Body of pancreas (tissue), 4 donors: ENCODE data around the gene GPBP1. TPM values are rescaled to one million over a fixed set of nuclear protein-coding genes. Genes with fewer than 3 reads are reported as not detected.

Source experiments
- ATAC-seq: fragments of 150-250 bp; one replicate; pipeline ENCODE4 v1.9.1; 2016
- DNase-seq, 4 donors: peaks; one replicate each; pipeline ENCODE4 v3.0.0-alpha.2; 2019
- H3K27ac ChIP-seq, 4 donors: fragments of 200-600 bp; sonication (generic); 1 replicate in 3 of 4; 2 replicates in 1 of 4; pipeline versions ENCODE4 v1.5.1 to v1.6.1; 2016 to 2019; ENCODE audit warnings: mild to moderate bottlenecking in 1 of 4, mixed read lengths in 1 of 4, moderate library complexity in 1 of 4
- H3K27me3 ChIP-seq, 2 donors: fragments of 200-600 bp; sonication (generic); one replicate each; pipeline ENCODE4 v1.6.0; 2016; ENCODE audit warnings: mild to moderate bottlenecking in 1 of 2
- H3K36me3 ChIP-seq, 2 donors: fragments of 200-600 bp; sonication (generic); replicated peaks in 1 of 2; 2 replicates each; pipeline ENCODE4 v1.5.1; 2016; ENCODE audit warnings: low read depth in 2 of 2; ENCODE audit not compliant: insufficient read depth in 1 of 2
- H3K4me1 ChIP-seq: fragments of 200-600 bp; sonication (generic); one replicate; pipeline ENCODE4 v1.6.0; 2016
- H3K4me3 ChIP-seq, 2 donors: fragments of 200-600 bp; sonication (generic); 1 replicate in 1 of 2; 2 replicates in 1 of 2; pipeline ENCODE4 v1.5.1; 2016 to 2019
- H3K9me3 ChIP-seq, 3 donors: fragments of 200-600 bp; sonication (generic); 1 replicate in 2 of 3; 2 replicates in 1 of 3; pipeline ENCODE4 v1.5.1; 2016
- POLR2A ChIP-seq, 3 donors: fragments of 450-650 bp; IDR thresholded peaks; one replicate each; pipeline ENCODE4 v1.6.1; 2016; ENCODE audit warnings: antibody characterized with exemption in 3 of 3, mild to moderate bottlenecking in 2 of 3
- WGBS, 2 donors: methylation state at CpG; one replicate each; pipeline ENCODE4 v1.1.5; 2017; 5-methylcytosine and 5-hydroxymethylcytosine counted together
- intact Hi-C: fragments of 100-400 bp; cut with DNase I; formaldehyde crosslinking; loops from one replicate; pipeline ENCODE4 v1.15.1; 2023
- small RNA-seq: library from RNA; depleted of rRNA; stranded (forward); fragments of <200 nt; gene quantifications from one replicate; pipeline ENCODE3, GENCODE V24; 2016
- total RNA-seq, 2 donors: library from RNA; depleted of rRNA; stranded (reverse); fragments of >200 nt; gene quantifications; one replicate each; pipeline ENCODE4 v1.1.0, GENCODE V29; 2016
- TF ChIP-seq, protein P1 (sequence below), 7 experiments: fragments of 450-650 bp in 4 of 7; fragments of 200-600 bp in 3 of 7; sonication (generic) in 3 of 7; IDR thresholded peaks; one replicate each; pipeline ENCODE4 v1.5.1; 2016 to 2019; ENCODE audit warnings: antibody characterized with exemption in 7 of 7

GPBP1 gene
- total RNA-seq, 2 donors from 2014 or later = 53.2 to 67.2 TPM

DNA sequence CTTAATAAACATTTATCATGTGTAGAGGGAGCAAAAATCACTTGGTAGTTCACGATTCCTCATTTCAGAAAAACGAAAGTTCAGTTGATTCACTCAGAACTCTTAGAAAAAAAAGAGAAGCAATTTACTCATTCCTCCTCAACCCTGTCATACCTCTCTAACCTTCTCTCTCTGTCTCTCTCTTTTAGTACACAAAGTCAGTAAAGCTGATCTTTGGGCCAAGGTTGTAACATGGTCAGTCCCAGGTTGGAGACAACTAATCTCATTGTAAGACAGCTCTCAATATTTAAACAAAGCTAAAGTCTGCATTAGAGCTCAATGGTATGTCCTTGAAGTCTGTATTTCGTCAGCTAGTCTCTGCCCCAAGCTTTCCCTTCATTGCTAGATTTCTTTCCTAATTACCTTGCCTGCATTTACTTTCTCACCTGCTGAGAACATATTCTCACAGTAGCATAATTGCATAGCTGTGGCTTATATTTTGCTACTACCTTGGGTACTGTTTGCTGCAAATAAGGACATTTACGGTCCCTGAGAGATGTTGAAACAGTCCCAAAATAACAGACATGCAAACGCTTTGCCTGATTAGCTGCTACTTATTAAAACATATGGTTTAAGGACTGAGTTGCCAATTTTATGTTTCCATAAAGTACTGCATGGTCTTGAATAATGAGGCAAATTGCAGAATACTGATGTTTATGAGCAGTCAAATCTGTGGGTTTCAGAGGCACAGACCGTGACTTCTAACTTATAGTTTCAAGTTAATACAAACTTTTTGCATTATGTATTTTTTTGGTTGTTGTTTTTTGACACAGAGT is 138.3 kb downstream of the GPBP1 start:
- ATAC-seq (no peak), DNase-seq (no peak)
- Histone ChIP-seq H3K27me3 (no peaks in the 10 kb centered on the region), H3K36me3 (no peaks in the 10 kb centered on the region), H3K4me3 (no peak overlapping the region), H3K9me3 (no peaks in the 10 kb centered on the region), H3K27ac (peak overlapping the region in 2 of 4 donors; percentile 20 to 26), H3K4me1 (peaks cover 17% of the 10 kb centered on the region)
- 41 to 46% methylated on average over 6 of the region's 6 CpGs for WGBS, 2 donors
- intact Hi-C loops = no loop called here
- TF ChIP-seq, protein P1, sequence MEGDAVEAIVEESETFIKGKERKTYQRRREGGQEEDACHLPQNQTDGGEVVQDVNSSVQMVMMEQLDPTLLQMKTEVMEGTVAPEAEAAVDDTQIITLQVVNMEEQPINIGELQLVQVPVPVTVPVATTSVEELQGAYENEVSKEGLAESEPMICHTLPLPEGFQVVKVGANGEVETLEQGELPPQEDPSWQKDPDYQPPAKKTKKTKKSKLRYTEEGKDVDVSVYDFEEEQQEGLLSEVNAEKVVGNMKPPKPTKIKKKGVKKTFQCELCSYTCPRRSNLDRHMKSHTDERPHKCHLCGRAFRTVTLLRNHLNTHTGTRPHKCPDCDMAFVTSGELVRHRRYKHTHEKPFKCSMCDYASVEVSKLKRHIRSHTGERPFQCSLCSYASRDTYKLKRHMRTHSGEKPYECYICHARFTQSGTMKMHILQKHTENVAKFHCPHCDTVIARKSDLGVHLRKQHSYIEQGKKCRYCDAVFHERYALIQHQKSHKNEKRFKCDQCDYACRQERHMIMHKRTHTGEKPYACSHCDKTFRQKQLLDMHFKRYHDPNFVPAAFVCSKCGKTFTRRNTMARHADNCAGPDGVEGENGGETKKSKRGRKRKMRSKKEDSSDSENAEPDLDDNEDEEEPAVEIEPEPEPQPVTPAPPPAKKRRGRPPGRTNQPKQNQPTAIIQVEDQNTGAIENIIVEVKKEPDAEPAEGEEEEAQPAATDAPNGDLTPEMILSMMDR (IDR thresholded peaks at IDR 0.05) = no peak
- TF ChIP-seq POLR2A (IDR thresholded peaks at IDR 0.05) = no peak

DNA sequence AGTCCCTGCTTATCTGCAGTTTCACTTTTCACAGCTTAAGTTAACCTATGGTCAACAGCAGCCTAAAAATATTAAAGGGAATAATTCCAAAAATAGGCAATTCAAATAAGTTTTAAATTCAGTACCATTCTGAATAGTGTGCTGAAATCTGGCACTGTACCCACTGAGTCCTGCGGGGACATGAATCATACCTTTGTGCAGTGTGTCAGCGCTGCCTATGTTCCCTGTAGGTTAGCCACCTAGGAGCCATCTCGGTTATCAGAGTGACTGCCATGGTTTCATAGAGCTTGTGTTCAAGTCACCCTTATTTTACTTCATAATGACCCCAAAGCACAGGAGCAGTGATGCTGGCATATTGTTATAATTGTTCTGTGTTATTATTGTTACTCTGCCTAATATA is 139.9 kb downstream of the GPBP1 start:
- no peaks in the 10 kb centered on the region for H3K36me3 ChIP-seq
- H3K27ac ChIP-seq = no peak overlapping the region
- TF ChIP-seq, protein P1 (IDR thresholded peaks at IDR 0.05) = no peak
- TF ChIP-seq POLR2A (IDR thresholded peaks at IDR 0.05) = no peak
- H3K27me3 ChIP-seq = no peaks in the 10 kb centered on the region
- peaks cover 17% of the 10 kb centered on the region for H3K4me1 ChIP-seq
- ATAC-seq (no peak), DNase-seq (no peak)
- no peak overlapping the region for H3K4me3 ChIP-seq
- intact Hi-C loops = no loop called here
- WGBS, 2 donors = 88 to 94% methylated on average over 3 of the region's 3 CpGs
- no peaks in the 10 kb centered on the region for H3K9me3 ChIP-seq

Small RNA genes within 50 kb of the gene (small RNA-seq; reads per million reads assigned to genes)
- not detected for gene RF00019

Other genes starting within 250 kb of the GPBP1 start
- gene MIER3, start 221.9 kb upstream of the GPBP1 start, total RNA-seq = 10 to 100 TPM in 1 of 2 donors, 1 to 10 TPM in 1; 7.8 to 26.0 TPM